GM21825 (cell line): ENCODE data around the gene BMP8B.
A peak's percentile ranks its signal among the peaks of the same experiment; 100 is the strongest.

Experiments
- ATAC-seq: cut with Tn5 transposase; IDR thresholded peaks from one replicate; pipeline ENCODE4 v1.9.1; 2021; ENCODE audit warnings: mild to moderate bottlenecking, moderate library complexity; ENCODE audit not compliant: unreplicated experiment

Gene BMP8B

DNA sequence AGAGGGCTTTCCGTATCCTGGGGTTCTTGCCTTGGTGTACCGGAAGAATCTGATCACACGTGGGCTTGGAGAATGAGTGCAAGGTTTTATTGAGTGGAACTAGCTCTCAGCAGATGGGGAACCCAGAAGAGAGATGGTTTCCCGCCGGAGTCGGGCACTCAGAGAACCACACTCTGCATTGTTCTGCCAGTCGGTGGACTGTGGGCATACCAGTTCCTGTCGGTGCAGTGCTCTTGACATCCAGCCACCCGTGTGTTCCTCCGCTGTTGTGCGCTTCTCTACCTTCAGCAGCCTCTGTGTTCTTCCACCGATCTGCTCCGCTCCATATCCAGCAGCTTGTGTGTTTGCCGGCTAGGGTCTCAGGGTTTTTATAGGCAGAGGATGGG lies 60.7 kb downstream of the BMP8B start:
- ATAC-seq, result no peak

DNA sequence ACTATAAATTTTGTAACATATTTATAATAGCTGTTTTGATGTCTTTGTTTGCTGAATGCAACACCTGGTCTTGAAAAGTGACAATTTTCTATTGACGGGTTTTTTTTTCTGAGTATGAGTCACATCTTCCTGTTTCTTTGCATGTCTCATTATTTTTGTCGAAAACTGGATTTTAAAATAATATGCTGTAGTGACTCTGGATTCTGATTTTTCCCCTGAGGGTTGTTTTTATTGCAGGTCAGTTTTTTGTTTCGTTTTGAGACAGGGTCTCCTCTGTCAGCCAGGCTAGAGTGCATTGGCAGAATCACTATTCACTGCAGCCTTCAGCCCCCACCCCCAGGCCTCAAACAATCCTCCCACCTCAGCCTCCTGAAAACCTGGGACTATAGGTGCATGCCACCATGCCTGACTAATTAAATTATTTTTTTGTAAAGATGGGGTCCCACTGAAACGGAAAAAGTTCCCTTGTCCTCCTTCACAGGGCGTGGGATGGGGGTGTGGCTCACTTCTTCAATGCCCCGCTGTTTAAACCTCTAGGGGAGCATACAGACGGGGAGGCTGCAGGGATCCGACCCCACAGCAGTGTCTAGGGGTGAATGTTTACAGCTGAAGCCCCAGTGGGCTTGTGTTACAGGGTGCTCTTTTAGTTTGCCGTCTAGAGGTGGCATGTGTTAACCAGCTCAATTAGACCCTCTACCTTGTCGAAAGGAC lies 61.3 kb downstream of the BMP8B start:
- peak; percentile 46 for ATAC-seq

DNA sequence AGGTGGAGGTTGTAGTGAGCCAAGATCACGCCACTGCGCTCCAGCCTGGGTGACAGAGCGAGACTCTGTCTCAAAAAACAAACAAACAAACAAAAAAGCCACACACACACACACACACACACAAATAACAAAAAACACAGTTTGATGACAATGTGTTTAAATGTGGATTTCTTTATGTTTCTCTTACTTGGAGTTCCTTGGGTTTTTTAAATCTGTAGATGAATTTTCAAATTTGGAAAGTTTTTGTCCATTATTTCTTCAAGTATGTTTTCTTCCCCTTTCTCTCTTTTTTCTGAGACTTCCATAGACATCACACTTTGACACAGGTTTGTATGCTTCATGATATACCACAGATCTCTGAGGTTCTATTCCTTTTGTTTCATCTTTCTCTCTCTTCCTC lies 62.1 kb downstream of the BMP8B start:
- no peak for ATAC-seq

DNA sequence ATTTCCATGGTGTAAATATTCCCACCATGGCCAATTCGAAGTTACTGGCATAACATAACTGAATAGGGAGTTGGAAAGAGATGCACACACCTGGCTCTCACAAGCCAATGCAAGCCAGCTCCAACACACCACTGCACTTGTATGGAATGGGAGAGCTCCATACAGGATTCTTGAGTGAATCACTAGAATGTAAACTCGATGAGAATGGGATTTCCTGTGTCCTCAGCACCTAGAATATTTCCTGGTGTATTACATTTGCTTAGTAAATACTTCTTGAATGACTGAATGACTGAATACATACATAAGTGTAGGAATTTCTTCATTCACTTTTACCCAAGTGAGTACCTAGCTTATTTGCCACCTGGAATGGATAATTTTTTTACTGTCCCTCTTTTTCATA lies 66.2 kb downstream of the BMP8B start:
- no peak for ATAC-seq

DNA sequence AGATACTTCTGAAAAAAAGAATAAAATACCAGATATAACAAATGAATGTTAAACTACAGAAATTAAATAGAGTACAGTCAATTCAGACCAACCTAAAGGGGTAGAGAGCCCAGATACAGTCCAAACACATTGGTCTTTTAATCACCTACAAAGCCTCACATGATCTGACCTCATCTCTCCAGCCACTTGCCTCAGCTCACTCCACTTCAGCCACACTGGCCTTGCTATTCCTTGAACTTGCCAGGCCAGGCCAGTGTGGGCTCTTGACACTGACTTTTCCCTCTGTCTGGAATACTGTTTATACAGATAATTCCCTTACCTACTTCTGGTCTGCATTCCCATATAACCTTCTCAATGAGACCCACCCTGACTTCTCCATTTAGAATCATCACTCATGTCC lies 67.0 kb downstream of the BMP8B start:
- ATAC-seq, result no peak

DNA sequence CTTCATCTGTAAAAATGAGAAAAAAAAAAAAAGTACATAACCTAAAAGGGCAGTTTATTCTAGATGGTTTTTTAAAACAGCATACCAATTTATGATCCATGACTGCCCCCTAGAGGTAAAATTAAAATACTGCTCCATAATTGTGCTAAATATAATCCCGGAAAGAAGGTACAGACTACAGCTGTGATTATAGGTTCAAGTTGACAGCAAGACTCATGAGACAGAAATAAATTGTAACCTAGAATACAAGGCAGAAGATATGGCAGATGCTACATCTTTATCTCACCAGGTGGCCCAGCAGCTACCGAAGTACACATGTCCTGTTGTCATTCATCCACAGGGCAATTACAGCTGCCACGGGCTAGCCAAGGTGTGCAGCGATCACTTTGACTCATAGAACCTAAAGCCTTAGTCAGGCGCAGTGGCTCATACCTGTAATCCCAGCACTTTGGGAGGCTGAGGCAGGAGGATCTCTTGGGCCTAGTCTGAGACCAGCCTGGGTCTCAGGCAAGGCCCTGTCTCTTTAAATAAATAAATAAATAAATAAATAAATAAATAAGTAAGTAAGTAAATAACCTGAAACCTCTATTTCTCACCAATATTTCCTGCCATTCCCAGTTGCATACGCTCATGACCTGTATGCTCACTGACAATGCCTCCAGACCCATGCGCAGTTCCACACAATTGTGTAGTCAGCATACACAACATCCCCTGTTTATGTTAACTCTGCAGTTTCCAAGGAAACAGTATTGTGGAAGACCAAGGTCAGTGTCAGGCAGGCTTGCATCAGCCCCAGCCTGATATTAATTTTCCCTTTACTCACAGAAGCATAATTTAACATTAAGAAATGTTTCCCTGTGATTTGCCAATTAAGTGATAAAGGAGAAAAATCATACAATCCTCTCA lies 68.3 kb downstream of the BMP8B start:
- no peak for ATAC-seq

DNA sequence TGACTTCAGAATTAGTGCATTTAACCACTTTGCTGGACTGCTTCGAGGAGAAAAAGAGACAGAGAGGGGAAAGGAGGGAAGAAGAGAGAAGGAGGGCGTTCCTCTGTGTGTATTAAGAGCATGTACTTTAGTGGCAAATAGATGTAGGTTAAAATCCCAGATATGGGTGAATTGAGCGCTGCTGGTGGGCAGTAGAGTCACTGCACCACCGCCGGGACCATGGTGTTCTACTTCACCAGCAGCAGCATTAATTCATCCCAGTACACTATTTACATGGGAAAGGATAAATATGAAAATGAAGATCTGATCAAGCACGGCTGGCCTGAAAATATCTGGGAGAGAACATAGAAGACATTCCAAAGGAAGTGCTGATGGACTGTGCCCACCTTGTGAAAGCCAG lies 70.9 kb downstream of the BMP8B start:
- no peak for ATAC-seq

DNA sequence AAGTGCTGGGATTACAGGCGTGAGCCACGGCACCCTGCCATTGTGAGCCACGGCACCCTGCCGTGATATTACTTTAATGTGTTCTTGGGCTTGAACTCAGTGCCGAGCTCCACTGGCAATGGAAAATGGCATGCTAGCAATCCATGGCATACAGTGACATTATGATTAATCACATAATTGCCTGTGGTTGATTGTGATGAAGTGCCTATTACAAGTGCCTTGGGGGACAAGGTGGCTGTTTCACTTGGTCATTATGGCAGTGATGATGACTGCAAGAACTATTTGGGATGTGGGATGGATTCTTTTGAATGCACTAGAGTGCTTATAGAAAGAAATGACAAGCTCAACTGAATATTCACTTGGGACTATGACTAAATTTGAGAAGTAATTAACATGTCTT lies 75.1 kb downstream of the BMP8B start:
- no peak for ATAC-seq

DNA sequence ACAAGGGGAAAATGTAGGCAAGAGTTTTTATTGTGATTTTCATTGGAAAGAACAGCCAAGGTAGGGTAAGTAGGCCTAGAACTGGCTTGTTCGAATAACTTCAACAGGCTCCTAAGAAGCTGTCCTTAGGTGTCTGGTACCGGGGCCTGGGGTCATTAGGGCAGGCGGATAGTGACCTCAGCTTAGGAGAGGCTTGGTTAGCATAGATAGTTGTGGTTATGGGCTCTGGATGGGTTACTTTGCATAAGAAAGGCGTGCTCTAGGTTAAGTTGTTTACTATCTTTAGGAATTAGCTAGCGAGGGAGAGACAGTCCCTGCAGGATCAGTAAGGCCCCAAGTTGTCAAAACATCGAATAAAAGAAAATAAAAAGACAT lies 76.7 kb downstream of the BMP8B start:
- ATAC-seq, result no peak

DNA sequence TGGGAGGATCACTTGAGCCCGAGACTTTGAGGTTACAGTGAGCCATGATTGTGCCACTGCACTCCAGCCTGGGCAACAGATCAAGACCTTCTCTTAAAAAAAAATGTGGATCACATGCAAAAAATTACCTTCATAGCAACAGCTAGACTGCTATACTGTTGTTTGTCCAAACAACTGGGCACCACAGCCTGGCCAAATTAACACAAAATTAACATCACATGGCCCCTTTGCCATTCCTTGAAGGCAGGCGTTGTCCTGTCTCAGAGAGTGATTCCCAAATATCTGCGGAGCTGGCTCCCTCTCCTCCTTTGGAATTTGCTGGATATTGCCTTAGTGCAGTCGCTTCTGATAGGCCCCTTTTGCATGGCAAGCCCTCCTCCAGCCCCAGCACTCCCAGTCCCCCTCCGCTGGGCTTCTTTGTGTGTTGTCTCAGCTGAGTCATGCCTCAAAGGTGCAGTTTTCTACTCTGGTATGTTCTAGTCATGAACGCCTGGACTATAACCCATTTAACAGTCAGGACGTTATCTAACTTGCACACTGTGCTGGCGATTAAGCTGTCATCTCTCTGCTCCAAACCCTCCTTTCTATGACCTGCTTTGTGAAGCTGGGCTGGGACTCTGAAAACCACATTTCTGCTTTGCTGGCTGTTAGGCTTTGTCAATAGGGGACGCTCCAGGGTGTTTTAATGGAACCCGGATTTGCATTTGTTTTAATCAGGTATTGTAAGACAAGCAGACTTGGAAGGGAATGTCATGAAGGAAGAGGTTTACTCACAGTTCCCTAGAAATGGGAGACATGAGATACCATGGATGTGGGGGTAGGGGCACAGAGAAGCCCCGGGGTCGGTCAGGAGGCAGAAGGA lies 77.3 kb downstream of the BMP8B start:
- no peak for ATAC-seq

DNA sequence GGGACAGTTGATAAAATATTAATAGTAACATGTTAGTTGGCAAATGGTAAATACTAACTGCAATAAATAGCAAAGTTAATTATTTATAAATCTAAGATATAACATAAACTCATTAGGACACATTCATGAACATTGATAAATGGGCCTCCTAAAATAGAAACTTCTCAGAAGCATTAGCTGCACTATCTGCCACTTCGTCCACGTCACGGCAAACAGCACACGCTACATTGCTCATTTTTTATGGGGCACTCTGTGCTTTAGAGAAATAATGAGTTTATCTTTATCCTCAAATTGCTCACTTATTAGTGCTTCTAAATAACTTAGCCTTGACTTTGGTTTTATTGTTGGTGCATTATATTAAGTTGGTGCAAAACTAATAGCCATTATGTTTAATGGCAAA lies 81.2 kb downstream of the BMP8B start:
- ATAC-seq, result no peak
